ENCODE measurements around the gene TRIM2.

TRIM2 gene

GRCh38 chr4:153333874-153334273 lies 129.6 kb downstream of the TRIM2 start:
- TF ChIP-seq REST (IDR thresholded peaks at IDR 0.05; ENCODE audit: insufficient read depth in 1 of 2, low read depth in 2 of 2, low read length in 2 of 2) (no peak), FOXP2 (optimal IDR thresholded peaks at IDR 0.05; ENCODE audit: borderline replicate concordance, extremely low read depth, extremely low read length, insufficient read depth) (no peak), SIN3A (IDR thresholded peaks at IDR 0.05; ENCODE audit: borderline replicate concordance, insufficient read depth, low read length) (no peak), TAF1 (IDR thresholded peaks at IDR 0.05; ENCODE audit: borderline replicate concordance, insufficient read depth, low read length) (no peak), POLR2AphosphoS5 (IDR thresholded peaks at IDR 0.05; ENCODE audit: low read depth, low read length) (no peak)

GRCh38 chr4:153335665-153336064 lies 131.4 kb downstream of the TRIM2 start:
- TF ChIP-seq FOXP2 (optimal IDR thresholded peaks at IDR 0.05; ENCODE audit: borderline replicate concordance, extremely low read depth, extremely low read length, insufficient read depth) (no peak), SIN3A (IDR thresholded peaks at IDR 0.05; ENCODE audit: borderline replicate concordance, insufficient read depth, low read length) (no peak), POLR2AphosphoS5 (IDR thresholded peaks at IDR 0.05; ENCODE audit: low read depth, low read length) (no peak), TAF1 (IDR thresholded peaks at IDR 0.05; ENCODE audit: borderline replicate concordance, insufficient read depth, low read length) (no peak), REST (IDR thresholded peaks at IDR 0.05; ENCODE audit: insufficient read depth in 1 of 2, low read depth in 2 of 2, low read length in 2 of 2) (no peak)

- TF ChIP-seq POLR2AphosphoS5 (IDR thresholded peaks at IDR 0.05; ENCODE audit: low read depth, low read length) (no peak), FOXP2 (optimal IDR thresholded peaks at IDR 0.05; ENCODE audit: borderline replicate concordance, extremely low read depth, extremely low read length, insufficient read depth) (no peak), REST (IDR thresholded peaks at IDR 0.05; ENCODE audit: insufficient read depth in 1 of 2, low read depth in 2 of 2, low read length in 2 of 2) (no peak), TAF1 (IDR thresholded peaks at IDR 0.05; ENCODE audit: borderline replicate concordance, insufficient read depth, low read length) (no peak), SIN3A (IDR thresholded peaks at IDR 0.05; ENCODE audit: borderline replicate concordance, insufficient read depth, low read length) (no peak)
Observed at GRCh38 chr4:153337686-153338085, 133.4 kb downstream of the TRIM2 start.

- no peak for TF ChIP-seq SIN3A (IDR thresholded peaks at IDR 0.05; ENCODE audit: borderline replicate concordance, insufficient read depth, low read length)
- no peak for TF ChIP-seq TAF1 (IDR thresholded peaks at IDR 0.05; ENCODE audit: borderline replicate concordance, insufficient read depth, low read length)
- no peak for TF ChIP-seq POLR2AphosphoS5 (IDR thresholded peaks at IDR 0.05; ENCODE audit: low read depth, low read length)
- TF ChIP-seq FOXP2 (optimal IDR thresholded peaks at IDR 0.05; ENCODE audit: borderline replicate concordance, extremely low read depth, extremely low read length, insufficient read depth) = no peak
- TF ChIP-seq REST (IDR thresholded peaks at IDR 0.05; ENCODE audit: insufficient read depth in 1 of 2, low read depth in 2 of 2, low read length in 2 of 2) = no peak
Observed at GRCh38 chr4:153341575-153342090, 137.4 kb downstream of the TRIM2 start.
